Measurements from ENCODE around the gene MTFR1L.
A peak's percentile ranks its signal among the peaks of the same experiment; 100 is the strongest.

Gene MTFR1L

DNA sequence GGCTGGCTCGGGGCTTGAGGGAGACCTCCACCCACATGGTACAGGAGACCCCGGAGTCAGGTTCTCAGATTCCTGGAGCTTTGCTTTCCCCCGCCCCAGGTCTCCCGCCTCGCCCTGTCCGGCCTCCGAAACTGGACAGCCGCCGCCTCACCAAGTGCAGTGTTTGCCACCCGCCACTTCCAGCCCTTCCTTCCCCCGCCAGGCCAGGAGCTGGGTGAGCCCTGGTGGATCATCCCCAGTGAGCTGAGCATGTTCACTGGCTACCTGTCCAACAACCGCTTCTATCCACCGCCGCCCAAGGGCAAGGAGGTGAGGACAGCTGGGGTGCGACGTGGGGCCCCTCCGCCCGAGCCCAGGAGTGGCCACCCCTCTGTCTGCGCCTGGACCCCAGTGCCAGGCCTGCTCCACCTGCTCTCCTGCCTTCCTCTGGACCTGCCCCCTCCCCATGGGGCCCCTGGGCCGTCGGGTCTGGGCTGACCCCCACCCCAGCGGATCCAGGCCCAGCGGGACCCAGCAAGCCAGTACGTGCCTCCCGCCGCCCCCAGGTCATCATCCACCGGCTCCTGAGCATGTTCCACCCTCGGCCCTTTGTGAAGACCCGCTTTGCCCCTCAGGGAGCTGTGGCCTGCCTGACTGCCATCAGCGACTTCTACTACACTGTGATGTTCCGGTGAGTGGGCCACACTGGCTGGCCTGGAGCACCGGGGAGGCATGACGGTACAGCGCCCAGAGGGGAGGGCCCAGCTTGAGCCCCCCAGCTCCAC lies 11.1 kb upstream of the MTFR1L start:
- no peak for DNase-seq (ENCODE audit: low read depth)
- TF ChIP-seq CTCF (conservative IDR thresholded peaks at IDR 0.05; ENCODE audit: low read depth, low read length), result no peak
- no peak overlapping the region for H3K4me3 ChIP-seq (ENCODE audit: low read depth, low read length)

- TF ChIP-seq CTCF (conservative IDR thresholded peaks at IDR 0.05; ENCODE audit: low read depth, low read length), result no peak
- DNase-seq (ENCODE audit: low read depth), result no peak
- H3K4me3 ChIP-seq (ENCODE audit: low read depth, low read length), result no peak overlapping the region
Observed at GRCh38 chr1:25809283-25809926, 10.3 kb upstream of the MTFR1L start.

- peak; percentile 8 for TF ChIP-seq CTCF (conservative IDR thresholded peaks at IDR 0.05; ENCODE audit: low read depth, low read length)
- DNase-seq (ENCODE audit: low read depth), result no peak
- H3K4me3 ChIP-seq (ENCODE audit: low read depth, low read length), result no peak overlapping the region
Observed at GRCh38 chr1:25809929-25810328, 9.8 kb upstream of the MTFR1L start.

DNA sequence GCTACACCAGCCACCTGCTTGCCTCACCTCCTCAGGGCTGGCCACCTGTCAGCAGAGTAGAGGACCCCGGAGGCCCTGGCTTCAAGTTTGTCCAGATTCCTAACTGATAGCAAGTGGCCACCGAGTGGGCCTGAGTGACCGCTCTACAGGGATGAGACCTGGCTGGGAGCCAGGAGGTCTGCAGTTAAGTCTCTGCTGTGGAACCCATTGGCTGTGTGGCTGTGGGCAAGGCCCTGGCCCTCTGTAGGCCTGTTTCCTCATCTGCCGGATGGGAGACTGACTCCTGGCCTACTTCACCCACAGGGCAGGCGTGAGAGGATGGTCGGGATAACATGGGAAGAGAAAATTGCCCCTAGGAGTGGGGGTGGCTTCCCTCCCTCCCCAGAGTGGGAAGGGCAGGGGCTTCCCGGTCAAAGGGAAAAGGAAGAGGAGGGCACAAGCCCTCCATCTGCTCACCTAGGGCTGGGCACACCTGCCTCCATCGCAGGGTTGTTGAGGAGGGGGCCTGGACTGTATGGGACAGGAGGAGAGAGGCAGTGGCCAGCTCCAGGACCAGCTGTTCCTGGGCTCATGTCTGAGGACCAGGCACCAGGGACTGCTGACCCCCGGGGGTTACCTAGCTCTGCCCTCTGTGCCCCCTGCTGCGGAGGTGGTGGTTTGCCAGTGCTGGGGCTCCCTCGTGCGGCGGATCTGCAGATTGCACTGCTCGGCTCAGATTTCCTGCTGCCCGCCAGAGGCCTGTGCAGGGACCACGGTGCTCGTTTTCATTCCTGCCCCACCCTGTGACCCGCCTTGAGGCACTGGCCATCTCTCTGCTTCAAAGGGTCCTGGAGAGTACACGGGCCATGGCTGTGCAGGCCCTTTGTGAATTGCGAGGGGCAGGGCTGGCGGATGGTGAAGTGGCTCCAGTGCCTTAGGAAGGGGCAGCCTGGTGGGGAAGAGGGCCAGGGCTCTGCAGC lies 9.1 kb upstream of the MTFR1L start:
- DNase-seq (ENCODE audit: low read depth), result peak; percentile 66
- H3K4me3 ChIP-seq (ENCODE audit: low read depth, low read length), result no peak overlapping the region
- peak; percentile 92 for TF ChIP-seq CTCF (conservative IDR thresholded peaks at IDR 0.05; ENCODE audit: low read depth, low read length)

DNA sequence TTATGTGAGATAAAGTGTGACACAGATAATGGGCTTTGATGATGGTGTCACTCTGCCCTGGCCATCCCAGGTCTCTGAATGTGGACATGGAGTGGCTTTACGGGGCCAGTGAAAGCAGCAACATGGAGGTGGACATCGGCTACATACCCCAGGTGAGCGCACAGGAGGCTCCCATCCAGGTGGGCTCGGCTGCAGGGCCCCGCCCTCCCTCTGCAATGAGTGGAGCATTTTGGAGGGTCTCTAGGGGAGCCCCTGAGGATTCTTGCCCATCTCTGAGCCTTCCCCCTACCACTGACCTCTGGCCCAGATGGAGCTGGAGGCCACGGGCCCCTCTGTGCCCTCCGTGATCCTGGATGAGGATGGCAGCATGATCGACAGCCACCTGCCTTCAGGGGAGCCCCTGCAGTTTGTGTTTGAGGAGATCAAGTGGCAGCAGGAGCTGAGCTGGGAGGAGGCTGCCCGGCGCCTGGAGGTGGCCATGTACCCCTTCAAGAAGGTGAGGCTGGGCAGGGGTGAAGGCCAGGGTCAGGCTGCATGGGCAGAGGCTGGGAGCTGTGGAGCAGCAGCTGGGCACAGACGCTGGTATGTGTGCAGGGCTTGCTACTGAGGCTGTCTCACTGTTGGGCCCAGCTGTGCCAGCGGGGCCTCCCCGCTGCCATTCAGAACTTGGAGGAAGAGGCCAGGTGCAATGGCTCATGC lies 8.2 kb upstream of the MTFR1L start:
- TF ChIP-seq CTCF (conservative IDR thresholded peaks at IDR 0.05; ENCODE audit: low read depth, low read length), result no peak
- DNase-seq (ENCODE audit: low read depth), result no peak
- no peak overlapping the region for H3K4me3 ChIP-seq (ENCODE audit: low read depth, low read length)

- H3K4me3 ChIP-seq (ENCODE audit: low read depth, low read length), result no peak overlapping the region
- no peak for DNase-seq (ENCODE audit: low read depth)
- TF ChIP-seq CTCF (conservative IDR thresholded peaks at IDR 0.05; ENCODE audit: low read depth, low read length), result no peak
Observed at GRCh38 chr1:25813071-25813733, 6.6 kb upstream of the MTFR1L start.

Measured in choroid plexus epithelial cell (primary cell).